ENCODE measurements around the gene GALNT11.

- TF ChIP-seq ZNF274 (IDR thresholded peaks at IDR 0.05; ENCODE audit: low read depth, low read length) (no peak), YY1 (IDR thresholded peaks at IDR 0.05; ENCODE audit: insufficient read depth, insufficient read length) (no peak), SUZ12 (IDR thresholded peaks at IDR 0.05; ENCODE audit: extremely low read depth, insufficient read depth, insufficient read length) (no peak)
Observed at GRCh38 chr7:152013974-152014373, 11.5 kb upstream of the GALNT11 start.

Measured in NT2/D1 (cell line).